Stimulated activated naive CD4-positive, alpha-beta T cell treated with Interleukin-2 at 50 U/mL for 16 hours (primary cell): Measurements from ENCODE around the gene EPHB1.

Experiments used
- DNase-seq: peaks from one replicate; lab custom pipeline; 2025; lab: John Stamatoyannopoulos, UW

Gene EPHB1

DNA sequence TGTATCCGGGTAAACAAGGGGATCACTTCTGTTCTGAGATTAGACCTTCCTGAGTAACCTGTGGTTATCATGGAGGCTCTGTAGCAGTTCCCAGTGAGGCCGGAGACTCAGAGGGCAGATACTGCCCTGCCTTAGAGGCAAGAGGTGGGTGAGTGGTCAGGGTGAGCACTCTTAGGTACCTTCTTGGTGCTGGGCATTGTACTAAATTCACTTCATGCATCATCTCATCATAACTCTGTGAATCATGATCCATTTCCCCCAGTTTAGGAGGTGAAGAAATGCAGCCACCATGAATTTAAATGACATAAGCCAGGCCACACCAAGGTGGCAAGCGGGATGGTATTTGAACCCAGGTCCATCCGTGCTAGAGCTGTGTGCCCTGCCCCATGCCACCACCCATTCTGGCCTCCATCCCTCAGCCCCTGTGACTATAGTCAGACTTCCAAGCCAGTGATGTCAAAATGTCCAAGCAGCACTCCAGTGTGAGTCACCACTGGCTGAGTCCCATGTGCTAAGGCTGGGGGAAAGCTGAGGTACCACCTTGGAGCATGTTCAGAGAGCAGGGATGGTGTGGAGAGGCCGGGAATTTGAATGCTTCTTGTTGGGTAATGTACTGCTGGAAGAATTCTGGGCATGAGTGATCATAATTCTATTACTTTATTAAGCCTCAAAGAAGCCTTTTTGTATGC, 88.8 kb downstream of the EPHB1 start:
- DNase-seq: no peak

DNA sequence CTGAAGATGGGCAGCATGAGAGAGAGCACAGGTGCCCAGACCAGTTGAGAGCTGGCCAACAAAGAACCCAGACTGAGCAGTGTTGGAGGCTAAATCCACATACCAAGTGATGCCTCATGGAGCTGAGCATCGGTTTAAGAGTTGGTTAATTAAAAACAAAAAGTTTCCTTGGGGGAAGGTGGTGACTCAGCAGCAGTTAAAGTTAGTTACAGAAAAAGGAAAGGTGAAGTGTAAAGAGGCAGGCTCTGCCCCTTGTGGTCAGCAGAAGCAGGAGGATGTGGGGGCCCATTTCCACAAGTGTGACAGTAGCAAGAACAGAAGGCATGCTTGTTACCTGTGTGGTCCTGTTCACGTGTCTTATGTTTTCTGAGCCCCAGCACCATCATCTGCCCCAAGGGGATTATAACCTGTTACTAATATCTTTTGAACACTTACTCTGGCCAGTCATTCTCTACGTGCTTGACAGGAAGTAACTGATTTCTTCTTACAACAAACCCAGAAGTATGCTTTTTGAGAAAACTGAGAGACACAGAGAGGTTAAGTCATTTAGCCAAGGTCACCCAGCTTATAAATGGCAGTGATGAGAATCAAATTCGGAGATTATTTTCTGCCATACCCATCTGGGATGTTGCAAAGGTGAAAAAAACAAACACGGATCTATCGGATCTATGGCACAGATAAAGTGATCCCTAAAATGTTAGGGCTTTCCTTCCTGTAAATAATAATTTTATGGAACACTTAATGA, 91.0 kb downstream of the EPHB1 start:
- DNase-seq: no peak

DNA sequence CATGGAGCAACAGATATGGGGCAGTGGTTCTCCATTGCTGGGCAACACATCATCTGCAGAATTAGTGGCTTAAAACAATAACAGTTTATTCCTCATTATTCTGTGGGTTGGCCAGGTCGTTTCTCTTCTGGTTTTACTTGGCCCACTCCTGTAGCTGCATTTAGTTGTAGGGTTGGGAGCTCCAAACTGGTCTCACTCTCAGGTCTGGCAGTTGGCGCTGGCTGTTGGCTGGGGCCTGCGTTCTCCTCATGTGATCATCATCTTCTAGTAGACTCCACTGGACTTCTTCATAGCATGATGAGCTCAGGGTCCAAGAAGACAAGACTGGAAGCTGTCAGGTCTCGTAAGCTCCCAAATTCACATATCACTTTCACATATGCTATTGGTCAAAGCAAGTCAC, 91.9 kb downstream of the EPHB1 start:
- no peak for DNase-seq

DNA sequence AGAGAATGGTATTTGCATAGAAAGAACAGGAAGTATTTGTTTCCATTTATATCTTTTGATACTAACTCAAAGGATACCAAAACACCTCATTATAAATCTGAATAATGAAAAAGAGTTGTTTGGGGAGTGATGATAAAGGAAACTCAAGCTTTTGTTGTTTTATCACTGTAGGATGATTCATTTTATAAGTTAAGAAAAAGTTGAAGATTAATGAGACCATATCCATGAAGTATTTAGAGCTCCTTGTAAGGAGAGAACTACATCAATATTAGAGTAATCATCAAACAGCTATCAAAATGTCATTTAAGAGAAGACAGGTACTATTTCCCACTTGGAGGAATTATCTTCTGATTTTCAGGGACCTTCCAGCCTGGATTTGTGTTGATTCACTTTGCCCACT, 92.5 kb downstream of the EPHB1 start:
- DNase-seq: no peak

DNA sequence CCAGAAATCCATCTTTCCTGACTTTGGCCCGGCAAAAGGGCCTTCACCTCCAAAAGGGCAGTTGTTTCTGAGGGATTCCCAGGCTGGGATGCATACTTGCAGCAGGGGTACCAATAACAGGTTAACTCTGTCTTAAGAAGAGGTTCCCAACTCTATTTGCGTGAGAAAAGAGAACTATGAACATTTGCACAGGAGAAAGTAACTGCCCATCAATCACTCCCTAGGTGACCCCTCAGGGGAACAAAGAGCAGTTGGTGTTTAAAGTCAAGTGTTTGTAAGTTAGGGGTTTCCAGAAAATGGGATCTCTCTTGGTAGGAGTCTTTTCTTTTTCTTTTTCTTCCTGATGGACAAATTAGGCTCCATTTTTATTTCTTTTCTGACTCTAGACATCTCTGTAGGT, 97.3 kb downstream of the EPHB1 start:
- no peak for DNase-seq

- DNase-seq: no peak
These were observed 97.7 kb downstream of the EPHB1 start for GRCh38 chr3:134892761-134893160.

DNA sequence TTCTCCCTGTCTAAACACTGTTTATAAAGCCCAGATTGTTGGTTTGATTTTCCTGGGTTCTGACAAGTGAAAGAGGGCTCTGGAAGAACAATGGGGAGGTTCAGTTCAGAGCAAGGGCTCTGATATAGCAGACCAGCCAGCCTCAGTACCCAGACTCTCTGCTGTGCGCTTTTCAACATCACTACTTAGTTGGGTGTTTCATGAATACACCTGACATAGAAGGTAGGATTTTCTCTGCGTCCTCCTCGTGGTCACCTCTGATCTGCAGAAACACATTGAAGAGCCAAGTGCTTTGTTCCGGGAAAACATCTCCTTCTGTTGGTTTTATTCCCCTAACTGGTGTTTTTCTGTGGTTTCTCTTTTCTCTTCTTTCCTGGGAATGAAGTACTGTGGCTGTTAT, 99.5 kb downstream of the EPHB1 start:
- no peak for DNase-seq

DNA sequence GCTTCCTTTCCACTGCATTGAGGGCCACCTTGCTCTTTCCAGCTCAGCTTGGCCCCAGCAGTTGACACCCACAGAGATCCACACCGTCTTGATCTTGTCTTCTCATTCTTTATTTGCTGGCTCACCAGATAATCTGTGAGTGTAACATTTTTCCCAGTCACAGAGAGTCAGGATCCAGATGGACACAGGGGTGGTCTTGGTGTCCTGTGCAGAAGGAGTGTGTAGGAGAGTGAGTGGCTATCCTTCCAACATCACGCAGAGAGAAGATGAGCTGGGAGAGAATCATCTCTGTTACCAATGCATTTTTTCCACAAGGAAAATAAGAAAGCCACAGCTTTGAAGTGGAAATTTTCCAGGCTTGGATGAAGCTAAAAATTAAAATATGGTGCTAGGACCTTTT, 100.1 kb downstream of the EPHB1 start:
- no peak for DNase-seq

DNA sequence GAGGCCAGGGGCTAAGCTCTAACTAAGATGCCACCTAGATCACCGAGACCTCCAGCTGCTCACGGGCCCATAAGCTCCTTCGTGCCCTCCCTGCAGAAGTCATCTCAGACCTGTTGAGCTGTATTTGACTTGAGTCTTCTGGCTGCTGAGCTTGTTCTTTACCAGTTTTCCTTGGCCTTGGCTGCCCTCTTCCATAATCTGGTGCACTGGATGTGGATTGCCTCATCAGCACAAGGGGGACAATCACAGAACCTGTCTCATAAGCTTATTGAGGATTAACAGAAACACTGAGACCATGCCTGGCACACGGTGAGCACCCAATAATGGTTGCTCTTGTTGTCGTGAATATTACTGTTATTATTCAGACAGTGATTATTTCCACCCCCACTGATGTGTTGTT, 101.1 kb downstream of the EPHB1 start:
- no peak for DNase-seq

GRCh38 chr3:134896696-134897095, 101.6 kb downstream of the EPHB1 start:
- no peak for DNase-seq

- no peak for DNase-seq
These were observed 102.5 kb downstream of the EPHB1 start for GRCh38 chr3:134897391-134898141.

DNA sequence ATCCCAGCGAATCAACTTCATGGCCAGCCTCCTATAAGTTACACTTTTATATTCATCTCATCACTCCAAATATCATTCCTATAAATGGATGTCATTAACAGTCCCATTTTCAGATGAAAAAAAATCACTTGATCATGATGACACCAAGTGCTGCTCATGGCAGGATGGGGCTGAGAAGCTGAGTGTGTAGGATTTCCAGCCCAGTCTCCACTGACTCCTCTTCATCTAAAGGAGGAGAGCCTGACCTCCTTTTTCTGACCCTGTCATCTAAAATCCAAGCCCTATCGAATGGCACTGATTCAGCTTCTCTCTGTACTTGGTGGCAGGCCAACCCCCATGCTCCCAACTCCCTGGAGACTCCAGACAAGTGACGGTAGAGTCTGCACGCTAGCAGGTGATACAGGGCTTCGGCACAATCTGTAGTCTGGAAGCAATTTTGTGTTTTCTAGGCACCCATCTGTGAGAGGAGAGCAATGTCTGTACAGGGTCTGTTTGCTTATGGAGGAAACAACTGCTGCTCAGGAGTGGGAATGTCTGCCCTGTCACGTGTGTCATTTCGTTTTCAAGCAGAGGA, 103.2 kb downstream of the EPHB1 start:
- no peak for DNase-seq

DNA sequence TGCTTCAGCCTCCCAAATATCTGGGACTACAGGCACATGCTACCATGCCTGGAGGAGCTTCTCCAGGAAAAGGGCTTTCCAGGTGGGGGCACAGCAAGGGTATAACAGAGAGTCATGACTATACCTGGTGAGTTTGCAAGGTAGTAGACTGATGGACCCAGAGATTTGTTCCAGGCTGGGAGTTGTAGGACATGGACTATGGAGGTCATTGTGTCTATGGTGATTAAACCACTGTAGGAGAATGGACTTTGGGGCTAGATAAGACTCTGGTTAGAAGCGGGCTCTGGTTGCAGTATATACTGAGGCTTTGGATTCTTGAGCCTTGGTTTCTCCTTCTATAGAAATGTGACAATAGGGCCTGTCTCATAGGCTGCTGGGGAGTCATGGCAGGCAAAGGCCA, 104.7 kb downstream of the EPHB1 start:
- DNase-seq: no peak

DNA sequence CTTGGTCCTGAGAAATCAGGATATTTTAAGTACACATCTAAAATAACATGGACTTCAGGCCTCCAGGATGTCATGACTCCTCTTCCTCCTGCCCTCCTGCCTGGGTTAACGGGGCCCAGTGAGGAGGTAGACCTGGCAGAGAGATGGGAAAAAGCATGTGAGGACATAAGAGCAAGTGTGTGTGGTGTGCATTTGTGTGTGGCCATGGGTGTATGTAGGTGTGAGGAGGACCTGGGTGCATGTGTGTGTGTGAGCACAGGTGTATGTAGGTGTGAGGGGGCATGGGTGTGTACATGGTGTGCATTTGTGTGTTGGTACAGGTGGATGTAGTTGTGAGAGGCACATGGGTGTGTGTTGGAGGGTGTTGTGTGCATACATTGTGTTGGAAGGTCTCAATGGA, 105.4 kb downstream of the EPHB1 start:
- no peak for DNase-seq

- no peak for DNase-seq
These were observed 106.4 kb downstream of the EPHB1 start for GRCh38 chr3:134901461-134901860.

- DNase-seq: no peak
These were observed 108.8 kb downstream of the EPHB1 start for GRCh38 chr3:134903837-134904236.

DNA sequence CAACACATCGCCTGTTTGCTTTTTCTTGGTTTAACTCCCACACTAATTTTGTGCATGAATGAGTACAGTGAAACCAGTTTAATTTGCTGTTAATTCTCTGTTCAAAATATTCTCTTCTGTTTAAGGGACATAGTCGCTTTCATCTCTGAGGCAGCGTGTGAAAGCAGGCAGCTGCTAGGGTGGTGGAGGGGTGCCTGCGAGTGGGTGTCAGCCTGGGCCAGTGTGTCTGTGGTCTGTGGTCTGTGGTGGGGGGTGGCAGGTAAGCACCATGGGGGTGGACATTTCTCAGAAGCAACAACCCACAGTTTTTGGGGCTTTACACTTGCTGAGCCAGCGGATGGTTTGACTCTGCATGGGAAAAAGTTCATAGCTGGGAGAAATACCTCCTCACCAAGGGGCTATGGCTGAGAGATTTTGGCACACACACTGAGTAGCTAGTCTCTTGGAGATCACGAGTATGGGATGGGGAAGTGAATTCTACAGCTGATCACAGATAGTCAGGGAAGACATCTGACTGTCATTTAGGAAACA, 109.2 kb downstream of the EPHB1 start:
- no peak for DNase-seq

- DNase-seq: no peak
These were observed 110.0 kb downstream of the EPHB1 start for GRCh38 chr3:134904776-134905646.

DNA sequence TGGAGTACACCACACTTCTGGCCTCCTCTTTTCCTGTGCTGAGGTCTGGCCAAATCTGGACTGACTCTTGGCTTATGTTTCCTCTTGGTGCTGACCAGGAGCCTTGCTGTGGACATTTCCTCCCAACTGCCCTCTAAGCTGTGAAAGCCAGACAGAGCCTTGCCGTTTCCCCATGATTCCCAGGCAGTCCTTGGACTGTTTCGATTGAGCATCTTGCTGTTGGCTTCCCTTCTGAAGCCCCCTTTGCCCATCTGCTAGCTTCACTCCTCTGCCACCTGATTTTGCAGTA, 110.5 kb downstream of the EPHB1 start:
- no peak for DNase-seq

DNA sequence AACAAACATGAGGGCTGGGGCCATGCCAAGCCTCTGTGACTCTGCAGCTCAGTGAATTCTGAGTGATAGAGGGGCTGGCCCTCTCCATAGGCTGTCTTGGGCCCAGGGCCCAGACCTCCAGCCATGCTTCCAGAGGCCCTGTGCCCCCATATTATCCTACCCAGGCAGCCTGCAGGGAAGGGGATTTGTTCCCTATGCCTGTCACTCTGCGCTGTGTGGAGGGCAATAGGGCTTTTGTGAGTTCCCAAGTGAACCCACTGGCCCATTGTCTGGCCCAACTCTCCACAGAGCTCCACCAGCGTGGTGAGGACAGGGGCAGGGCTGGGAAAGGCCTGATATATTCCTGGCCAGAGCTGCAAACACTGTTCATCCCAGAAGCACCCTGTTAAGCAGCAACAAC, 113.2 kb downstream of the EPHB1 start:
- DNase-seq: no peak

- DNase-seq: no peak
These were observed 115.0 kb downstream of the EPHB1 start for GRCh38 chr3:134910026-134910425.
